Tibial nerve (tissue), 4 donors: ENCODE data around the gene COX17.

Source experiments
- CTCF ChIP-seq, 5 experiments: fragments of 200-600 bp in 3 of 5; fragments of 450-650 bp in 2 of 5; sonication (generic) in 3 of 5; IDR thresholded peaks; one replicate each; pipeline ENCODE4 v1.5.1; 2016 to 2019; ENCODE audit warnings: antibody characterized with exemption in 5 of 5, mild to moderate bottlenecking in 3 of 5, moderate library complexity in 2 of 5
- EP300 ChIP-seq, 2 donors: sonication (generic); formaldehyde crosslinking; IDR thresholded peaks; one replicate each; pipeline ENCODE4 v1.6.1; 2017; ENCODE audit warnings: antibody characterized with exemption in 2 of 2, mild to moderate bottlenecking in 1 of 2
- POLR2A ChIP-seq, 2 donors: fragments of 450-650 bp; IDR thresholded peaks; one replicate each; pipeline ENCODE4 v1.6.1; 2017; ENCODE audit warnings: antibody characterized with exemption in 2 of 2, mild to moderate bottlenecking in 2 of 2, moderate library complexity in 2 of 2

DNA sequence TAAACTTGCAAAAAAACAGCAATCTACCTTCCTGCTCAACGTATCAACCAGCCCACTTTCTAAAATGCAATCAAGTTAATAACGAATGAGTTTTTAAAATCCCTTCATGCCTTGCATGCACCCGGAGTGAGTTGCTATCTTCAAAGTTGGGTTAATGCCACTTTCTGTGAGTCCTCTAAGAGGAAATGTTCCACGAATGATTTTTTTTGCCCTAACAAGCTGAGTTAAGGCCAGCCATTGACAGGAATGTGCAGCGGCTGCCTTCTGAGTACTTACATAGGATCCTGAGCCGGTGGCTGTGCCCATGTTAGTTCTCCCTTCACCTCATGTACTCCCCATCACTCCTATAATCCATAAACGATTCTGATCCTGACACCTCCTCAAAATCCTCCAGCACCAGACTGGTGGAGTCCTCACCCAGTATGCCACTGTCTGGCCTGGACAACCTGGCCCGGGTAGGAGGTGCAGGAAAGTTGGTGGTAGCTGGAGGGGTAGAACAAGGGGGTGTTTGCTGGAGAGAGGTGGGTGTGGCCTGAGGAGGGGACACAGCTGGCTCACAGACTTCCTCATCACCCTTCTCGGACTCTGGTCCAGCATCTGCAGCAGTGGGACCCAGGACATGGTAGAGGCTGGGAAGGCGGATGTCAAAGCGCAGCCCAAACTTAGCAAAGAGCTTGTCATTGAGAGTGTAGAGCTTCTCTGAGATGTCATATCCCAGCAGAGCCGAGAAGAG is 29.2 kb downstream of the COX17 start:
- TF ChIP-seq CTCF (IDR thresholded peaks at IDR 0.05) (no peak), EP300 (IDR thresholded peaks at IDR 0.05) (no peak), POLR2A (IDR thresholded peaks at IDR 0.05) (no peak)
